Gastrocnemius medialis (tissue), 4 donors: ENCODE data around the gene ADAM12. TPM values are rescaled to one million over a fixed set of nuclear protein-coding genes. Genes with fewer than 3 reads are reported as not detected.

Source experiments
- ATAC-seq, 2 donors: fragments of 150-250 bp; one replicate each; pipeline ENCODE4 v1.9.1; 2016
- DNase-seq, 2 donors: peaks; one replicate each; pipeline ENCODE4 v3.0.0-alpha.2; 2019
- H3K27ac ChIP-seq, 4 donors: fragments of 200-600 bp; sonication (generic); 1 replicate in 1 of 4; 2 replicates in 3 of 4; pipeline ENCODE4 v1.5.1; 2016 to 2018; ENCODE audit warnings: mild to moderate bottlenecking in 2 of 4, moderate library complexity in 1 of 4
- H3K27me3 ChIP-seq, 3 donors: fragments of 200-600 bp; sonication (generic) in 2 of 3; 1 replicate in 1 of 3; 2 replicates in 2 of 3; pipeline versions ENCODE4 v1.5.1 to v1.6.0; 2016 to 2019; ENCODE audit warnings: mild to moderate bottlenecking in 1 of 3, moderate library complexity in 1 of 3
- H3K36me3 ChIP-seq, 2 donors: fragments of 200-600 bp; sonication (generic) in 1 of 2; one replicate each; pipeline ENCODE4 v1.5.1; 2017 to 2018
- H3K4me1 ChIP-seq, 2 donors: fragments of 200-600 bp; sonication (generic) in 1 of 2; one replicate each; pipeline ENCODE4 v1.5.1; 2016 to 2017; ENCODE audit warnings: mild to moderate bottlenecking in 2 of 2
- H3K4me3 ChIP-seq, 4 donors: fragments of 200-600 bp; sonication (generic) in 3 of 4; 1 replicate in 1 of 4; 2 replicates in 3 of 4; pipeline ENCODE4 v1.5.1; 2016 to 2019; ENCODE audit warnings: mild to moderate bottlenecking in 2 of 4
- H3K9me3 ChIP-seq, 3 donors: fragments of 200-600 bp; sonication (generic) in 2 of 3; 1 replicate in 1 of 3; 2 replicates in 2 of 3; pipeline ENCODE4 v1.5.1; 2016 to 2019
- POLR2A ChIP-seq, 2 donors: fragments of 450-650 bp; IDR thresholded peaks; one replicate each; pipeline ENCODE4 v1.6.1; 2017; ENCODE audit warnings: antibody characterized with exemption in 2 of 2, mild to moderate bottlenecking in 2 of 2, moderate library complexity in 2 of 2
- in situ Hi-C, 4 donors: fragments of 200-750 bp; cut with MboI; loops; one replicate each; pipeline versions ENCODE4 v1.15.0 to v1.8.0; 2017; ENCODE audit warnings: low sequenced_read_pairs in 4 of 4
- intact Hi-C: fragments of 100-400 bp; cut with DNase I; formaldehyde crosslinking; loops from one replicate; pipeline ENCODE4 v1.15.1; 2023; ENCODE audit warnings: low total_unique reads
- total RNA-seq, 4 donors: library from RNA; depleted of rRNA; stranded (reverse); fragments of >200 nt; gene quantifications; one replicate each; pipeline versions ENCODE4 v1.1.0 to v1.2.3, GENCODE V29; 2016
- TF ChIP-seq, protein P1 (sequence below), 5 experiments: fragments of 450-650 bp in 3 of 5; fragments of 200-600 bp in 2 of 5; sonication (generic) in 2 of 5; IDR thresholded peaks in 4 of 5; conservative IDR thresholded peaks in 1 of 5; 1 replicate in 4 of 5; 2 replicates in 1 of 5; pipeline ENCODE4 v1.5.1; 2016 to 2019; ENCODE audit warnings: antibody characterized with exemption in 5 of 5, mild to moderate bottlenecking in 3 of 5, moderate library complexity in 3 of 5

The ADAM12 gene
- total RNA-seq, 4 donors from 2014 or later = 0.10 TPM; not detected in 3

GRCh38 chr10:126369125-126369710 lies 19.1 kb downstream of the ADAM12 start:
- TF ChIP-seq, protein P1, sequence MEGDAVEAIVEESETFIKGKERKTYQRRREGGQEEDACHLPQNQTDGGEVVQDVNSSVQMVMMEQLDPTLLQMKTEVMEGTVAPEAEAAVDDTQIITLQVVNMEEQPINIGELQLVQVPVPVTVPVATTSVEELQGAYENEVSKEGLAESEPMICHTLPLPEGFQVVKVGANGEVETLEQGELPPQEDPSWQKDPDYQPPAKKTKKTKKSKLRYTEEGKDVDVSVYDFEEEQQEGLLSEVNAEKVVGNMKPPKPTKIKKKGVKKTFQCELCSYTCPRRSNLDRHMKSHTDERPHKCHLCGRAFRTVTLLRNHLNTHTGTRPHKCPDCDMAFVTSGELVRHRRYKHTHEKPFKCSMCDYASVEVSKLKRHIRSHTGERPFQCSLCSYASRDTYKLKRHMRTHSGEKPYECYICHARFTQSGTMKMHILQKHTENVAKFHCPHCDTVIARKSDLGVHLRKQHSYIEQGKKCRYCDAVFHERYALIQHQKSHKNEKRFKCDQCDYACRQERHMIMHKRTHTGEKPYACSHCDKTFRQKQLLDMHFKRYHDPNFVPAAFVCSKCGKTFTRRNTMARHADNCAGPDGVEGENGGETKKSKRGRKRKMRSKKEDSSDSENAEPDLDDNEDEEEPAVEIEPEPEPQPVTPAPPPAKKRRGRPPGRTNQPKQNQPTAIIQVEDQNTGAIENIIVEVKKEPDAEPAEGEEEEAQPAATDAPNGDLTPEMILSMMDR (IDR thresholded peaks at IDR 0.05 in 4 of 5, conservative IDR thresholded peaks at IDR 0.05 in 1 of 5) = no peak
- TF ChIP-seq POLR2A (IDR thresholded peaks at IDR 0.05) = no peak
- no peak for ATAC-seq
- H3K4me1 ChIP-seq = no peaks in the 10 kb centered on the region
- in situ Hi-C loops (no loop called here), intact Hi-C loops (loop anchor here (5.0 kb wide), 1 partner anchor 628 kb away; no protein-coding TSS in a partner anchor)
- no peak overlapping the region for H3K4me3 ChIP-seq
- DNase-seq = no peak
- H3K27ac ChIP-seq = no peak overlapping the region
- no peaks in the 10 kb centered on the region for H3K9me3 ChIP-seq
- no peaks in the 10 kb centered on the region for H3K36me3 ChIP-seq
- H3K27me3 ChIP-seq = no peaks in the 10 kb centered on the region

- Histone ChIP-seq H3K27me3 (no peaks in the 10 kb centered on the region), H3K4me3 (no peak overlapping the region), H3K36me3 (no peaks in the 10 kb centered on the region), H3K4me1 (no peaks in the 10 kb centered on the region), H3K9me3 (no peaks in the 10 kb centered on the region), H3K27ac (no peak overlapping the region)
- intact Hi-C loops = no loop called here
- no peak for TF ChIP-seq POLR2A (IDR thresholded peaks at IDR 0.05)
- TF ChIP-seq, protein P1 (IDR thresholded peaks at IDR 0.05 in 4 of 5, conservative IDR thresholded peaks at IDR 0.05 in 1 of 5) = no peak
- ATAC-seq = no peak
- in situ Hi-C loops = no loop called here
- no peak for DNase-seq
These were observed 31.1 kb downstream of the ADAM12 start for GRCh38 chr10:126357169-126357568.

DNA sequence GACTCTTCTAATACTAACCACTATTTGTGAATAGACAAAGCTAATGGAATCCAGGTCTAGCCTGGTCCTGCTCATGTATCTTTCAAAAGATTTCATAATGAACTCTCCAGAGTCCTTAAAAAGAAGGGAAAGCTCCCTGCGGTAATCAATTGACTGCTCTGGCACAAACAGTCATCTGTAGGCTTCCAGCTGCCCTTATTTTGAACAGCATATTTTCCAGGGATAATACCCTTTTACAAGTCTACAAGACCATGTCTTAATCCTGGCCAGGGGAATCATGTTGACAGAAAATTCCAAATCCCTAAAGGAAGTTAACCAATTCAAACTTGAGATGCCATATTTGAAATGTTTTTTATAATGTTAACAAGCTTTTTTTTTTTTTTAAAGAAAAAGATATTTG lies 34.6 kb downstream of the ADAM12 start:
- ATAC-seq = no peak
- H3K4me3 ChIP-seq = no peak overlapping the region
- no peaks in the 10 kb centered on the region for H3K9me3 ChIP-seq
- no peak for TF ChIP-seq POLR2A (IDR thresholded peaks at IDR 0.05)
- TF ChIP-seq, protein P1 (IDR thresholded peaks at IDR 0.05 in 4 of 5, conservative IDR thresholded peaks at IDR 0.05 in 1 of 5) = no peak
- no peaks in the 10 kb centered on the region for H3K4me1 ChIP-seq
- H3K27me3 ChIP-seq = no peaks in the 10 kb centered on the region
- no peaks in the 10 kb centered on the region for H3K36me3 ChIP-seq
- in situ Hi-C loops (no loop called here), intact Hi-C loops (no loop called here)
- no peak overlapping the region for H3K27ac ChIP-seq
- no peak for DNase-seq

GRCh38 chr10:126352453-126352852 lies 35.8 kb downstream of the ADAM12 start:
- H3K4me3 ChIP-seq = no peak overlapping the region
- H3K36me3 ChIP-seq = no peaks in the 10 kb centered on the region
- no peak overlapping the region for H3K27ac ChIP-seq
- TF ChIP-seq, protein P1 (IDR thresholded peaks at IDR 0.05 in 4 of 5, conservative IDR thresholded peaks at IDR 0.05 in 1 of 5) = no peak
- no peak for TF ChIP-seq POLR2A (IDR thresholded peaks at IDR 0.05)
- no peaks in the 10 kb centered on the region for H3K27me3 ChIP-seq
- no peak for ATAC-seq
- H3K9me3 ChIP-seq = no peaks in the 10 kb centered on the region
- in situ Hi-C loops = no loop called here
- no peaks in the 10 kb centered on the region for H3K4me1 ChIP-seq
- intact Hi-C loops = no loop called here
- no peak for DNase-seq

DNA sequence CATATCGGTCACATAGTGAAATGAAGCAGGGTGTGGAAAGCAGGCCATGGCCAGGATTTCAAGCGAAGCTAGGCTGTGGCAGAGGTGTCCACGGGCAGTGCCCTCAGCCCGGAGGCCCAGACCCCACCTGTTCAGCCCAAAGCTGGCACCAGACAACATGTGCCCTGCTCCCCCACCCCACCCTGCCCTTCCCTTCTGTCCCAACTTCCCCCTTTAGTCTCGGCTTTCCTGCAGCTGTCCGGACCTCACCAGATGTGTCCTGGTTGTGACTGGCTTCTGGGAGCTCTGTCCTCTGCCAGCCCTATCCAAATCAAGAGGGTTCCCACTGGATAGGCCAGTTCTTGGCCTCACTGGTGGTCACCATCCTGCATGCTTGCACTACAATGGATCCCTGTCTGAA lies 37.3 kb downstream of the ADAM12 start:
- no peak overlapping the region for H3K27ac ChIP-seq
- in situ Hi-C loops = no loop called here
- TF ChIP-seq, protein P1 (IDR thresholded peaks at IDR 0.05 in 4 of 5, conservative IDR thresholded peaks at IDR 0.05 in 1 of 5) = no peak
- no peak for TF ChIP-seq POLR2A (IDR thresholded peaks at IDR 0.05)

More for the DNA sequence above, 37.3 kb downstream of the ADAM12 start:
- H3K27me3 ChIP-seq = no peaks in the 10 kb centered on the region
- H3K9me3 ChIP-seq = no peaks in the 10 kb centered on the region
- H3K36me3 ChIP-seq = no peaks in the 10 kb centered on the region
- no peak overlapping the region for H3K4me3 ChIP-seq
- intact Hi-C loops = no loop called here
- DNase-seq = no peak
- ATAC-seq = no peak
- H3K4me1 ChIP-seq = no peaks in the 10 kb centered on the region
